Progenitor cell of endocrine pancreas (in vitro differentiated cells): ENCODE results near the gene KCTD5. TPM values are rescaled to one million over a fixed set of nuclear protein-coding genes. Genes with fewer than 3 reads are reported as not detected.
"Not testable (repeated sequence)": the region's sequence is repeated elsewhere in the genome, so short reads cannot be mapped to it uniquely, and the experiment has no call there.

Experiments used
- DNase-seq: peaks from one replicate; pipeline ENCODE4 v3.0.0; 2021; ENCODE audit warnings: low spot score; ENCODE audit not compliant: unreplicated experiment
- H3K27ac Mint-ChIP-seq: 2 replicates; pipeline ENCODE4 v1.8.0; 2021; ENCODE audit warnings: mild to moderate bottlenecking, moderate library complexity, mixed read lengths
- H3K27me3 Mint-ChIP-seq: 2 replicates; pipeline ENCODE4 v1.8.0; 2021; ENCODE audit warnings: mixed read lengths
- H3K36me3 Mint-ChIP-seq: 2 replicates; pipeline ENCODE4 v1.8.0; 2022; ENCODE audit warnings: mixed read lengths; ENCODE audit not compliant: insufficient read depth
- H3K4me1 Mint-ChIP-seq: 2 replicates; pipeline ENCODE4 v1.8.0; 2021; ENCODE audit warnings: low read depth, mixed read lengths
- H3K4me3 Mint-ChIP-seq: 2 replicates; pipeline ENCODE4 v1.8.0; 2021; ENCODE audit warnings: low read depth, mild to moderate bottlenecking, moderate library complexity, mixed read lengths
- H3K9me3 Mint-ChIP-seq: 2 replicates; pipeline ENCODE4 v1.8.0; 2021; ENCODE audit warnings: low read depth, mixed read lengths
- CTCF ChIP-seq: fragments of 200-600 bp; sonication (generic); IDR thresholded peaks from one replicate; pipeline ENCODE4 v1.5.0; 2021; ENCODE audit warnings: antibody characterized with exemption, mild to moderate bottlenecking; ENCODE audit not compliant: unreplicated experiment
- total RNA-seq: library from RNA; stranded (reverse); gene quantifications from 2 replicates; pipeline ENCODE4 v1.2.1, GENCODE V29; 2021

KCTD5 gene
- total RNA-seq, 1 donor from 2014 or later = 21.4 TPM

- H3K9me3 Mint-ChIP-seq = no peaks in the 10 kb centered on the region
- TF ChIP-seq CTCF = no peak
- peaks cover 8% of the 10 kb centered on the region for H3K4me1 Mint-ChIP-seq
- peaks cover 2% of the 10 kb centered on the region for H3K36me3 Mint-ChIP-seq
- DNase-seq = peak; percentile 92
- peak overlapping the region; percentile 33 for H3K27ac Mint-ChIP-seq
- H3K4me3 Mint-ChIP-seq = peak overlapping the region; percentile 71
- H3K27me3 Mint-ChIP-seq = no peaks in the 10 kb centered on the region
These were observed 9.0 kb upstream of the KCTD5 start for GRCh38 chr16:2673066-2673999.

- no peak for TF ChIP-seq CTCF
- DNase-seq = no peak
- Mint-ChIP-seq H3K4me3 (no peak overlapping the region), H3K4me1 (peaks cover 8% of the 10 kb centered on the region), H3K27me3 (no peaks in the 10 kb centered on the region), H3K36me3 (peaks cover under 1% of the 10 kb centered on the region), H3K9me3 (no peaks in the 10 kb centered on the region), H3K27ac (no peak overlapping the region)
These were observed 7.3 kb upstream of the KCTD5 start for GRCh38 chr16:2675021-2675420.

GRCh38 chr16:2675714-2676113 is 6.6 kb upstream of the KCTD5 start:
- no peak overlapping the region for H3K4me3 Mint-ChIP-seq
- no peaks in the 10 kb centered on the region for H3K9me3 Mint-ChIP-seq
- H3K27me3 Mint-ChIP-seq = no peaks in the 10 kb centered on the region
- peaks cover 8% of the 10 kb centered on the region for H3K4me1 Mint-ChIP-seq
- no peak overlapping the region for H3K27ac Mint-ChIP-seq
- no peak for DNase-seq
- no peak for TF ChIP-seq CTCF
- H3K36me3 Mint-ChIP-seq = no peaks in the 10 kb centered on the region

GRCh38 chr16:2676937-2677336 is 5.4 kb upstream of the KCTD5 start:
- H3K9me3 Mint-ChIP-seq, H3K36me3 Mint-ChIP-seq, H3K4me1 Mint-ChIP-seq, DNase-seq, H3K27ac Mint-ChIP-seq, H3K4me3 Mint-ChIP-seq, H3K27me3 Mint-ChIP-seq: not testable (repeated sequence)

- not testable (repeated sequence) for H3K4me1 Mint-ChIP-seq, H3K9me3 Mint-ChIP-seq, H3K27ac Mint-ChIP-seq, DNase-seq, H3K4me3 Mint-ChIP-seq, H3K27me3 Mint-ChIP-seq, H3K36me3 Mint-ChIP-seq
These were observed 3.9 kb upstream of the KCTD5 start for GRCh38 chr16:2678206-2678965.

GRCh38 chr16:2679902-2680301 is 2.4 kb upstream of the KCTD5 start:
- H3K4me3 Mint-ChIP-seq, DNase-seq, H3K36me3 Mint-ChIP-seq, H3K27ac Mint-ChIP-seq, H3K27me3 Mint-ChIP-seq, H3K4me1 Mint-ChIP-seq, H3K9me3 Mint-ChIP-seq: not testable (repeated sequence)

GRCh38 chr16:2680360-2680759 is 2.0 kb upstream of the KCTD5 start:
- not testable (repeated sequence) for H3K36me3 Mint-ChIP-seq, DNase-seq, H3K27me3 Mint-ChIP-seq, H3K27ac Mint-ChIP-seq, H3K9me3 Mint-ChIP-seq, H3K4me1 Mint-ChIP-seq
- peak overlapping the region; percentile 96 for H3K4me3 Mint-ChIP-seq

GRCh38 chr16:2683041-2683440 is 718 bp downstream of the KCTD5 start:
- H3K4me3 Mint-ChIP-seq = peak overlapping the region; percentile 96
- not testable (repeated sequence) for DNase-seq, H3K27me3 Mint-ChIP-seq, H3K36me3 Mint-ChIP-seq, H3K4me1 Mint-ChIP-seq, H3K9me3 Mint-ChIP-seq
- peak overlapping the region; percentile 88 for H3K27ac Mint-ChIP-seq

- H3K9me3 Mint-ChIP-seq, H3K36me3 Mint-ChIP-seq: not testable (repeated sequence)
These were observed 3.8 kb downstream of the KCTD5 start for GRCh38 chr16:2686075-2686474.

More at GRCh38 chr16:2686075-2686474, 3.8 kb downstream of the KCTD5 start:
- not testable (repeated sequence) for H3K27me3 Mint-ChIP-seq, DNase-seq, H3K4me1 Mint-ChIP-seq, H3K4me3 Mint-ChIP-seq, H3K27ac Mint-ChIP-seq
